ENCODE measurements around the gene FGF23.

Gene FGF23

DNA sequence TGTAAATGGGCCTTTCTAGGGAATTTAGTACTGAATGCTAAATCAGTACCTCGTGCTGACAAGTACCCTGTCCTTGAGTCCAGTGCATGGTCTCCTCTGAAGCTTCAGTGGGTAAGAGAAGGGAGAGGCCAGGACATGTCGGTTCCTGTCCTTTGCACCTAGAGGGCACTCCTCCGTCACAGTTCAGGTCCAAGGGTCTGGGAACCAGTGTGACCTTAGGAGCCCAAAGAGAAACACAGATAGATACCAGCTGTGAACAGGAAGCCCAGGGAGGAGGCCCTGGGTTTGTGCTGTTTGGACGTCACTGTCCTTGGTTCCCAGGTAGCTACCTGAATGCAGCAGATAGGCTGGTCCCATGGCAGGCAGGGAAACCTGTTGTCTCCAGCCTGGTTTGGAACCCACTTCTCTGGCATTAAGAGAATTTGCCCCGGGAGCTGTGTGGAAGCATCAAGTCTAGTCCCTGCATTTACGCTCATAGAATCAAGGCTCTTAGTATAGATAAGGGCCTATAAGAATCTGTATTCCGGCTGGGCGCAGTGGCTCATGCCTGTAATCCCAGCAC lies 3.9 kb upstream of the FGF23 start:
- no peak for DNase-seq (ENCODE audit: low spot score)

DNA sequence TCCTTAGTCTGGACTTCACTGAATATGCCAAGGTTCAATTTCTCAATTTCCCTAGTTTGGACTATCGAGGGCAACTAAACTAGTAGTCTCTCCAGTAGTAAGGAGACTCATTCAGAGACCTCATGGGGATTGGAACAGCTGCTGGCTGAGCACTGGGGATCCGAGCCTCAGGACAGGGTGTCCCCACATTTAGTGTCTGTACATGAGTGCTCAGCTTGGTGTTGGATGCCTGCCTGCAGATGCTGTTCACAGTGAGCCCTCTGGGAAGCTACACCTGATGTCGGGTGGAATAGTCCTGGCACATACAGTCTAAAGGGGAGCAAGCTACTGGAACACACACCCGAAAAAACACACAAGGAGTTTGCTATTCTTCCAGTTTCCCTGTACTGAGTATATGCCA lies 820 bp upstream of the FGF23 start:
- no peak for DNase-seq (ENCODE audit: low spot score)

DNA sequence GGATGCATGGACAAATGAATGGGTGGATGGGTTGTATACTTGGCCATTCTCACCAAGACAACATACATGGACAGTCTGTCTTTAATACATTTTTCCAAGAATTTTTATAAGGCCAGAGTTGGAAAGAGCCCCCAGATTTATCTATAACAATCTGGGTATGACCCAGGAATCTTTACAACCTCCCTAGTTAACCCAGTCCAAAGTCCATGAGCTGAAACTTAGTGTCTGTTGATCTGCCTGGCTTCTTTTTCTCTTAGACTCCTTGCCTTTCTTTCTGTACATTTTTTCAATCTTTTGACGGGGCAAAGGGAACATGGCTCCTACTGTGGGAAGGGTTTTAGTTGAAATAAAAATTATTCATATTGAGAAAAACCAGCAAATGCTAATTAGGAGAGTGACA lies 740 bp downstream of the FGF23 start:
- no peak for DNase-seq (ENCODE audit: low spot score)

GRCh38 chr12:4375449-4375848 lies 4.1 kb downstream of the FGF23 start:
- no peak for DNase-seq (ENCODE audit: low spot score)

- no peak for DNase-seq (ENCODE audit: low spot score)
Measured at GRCh38 chr12:4372653-4373052, 6.9 kb downstream of the FGF23 start.

DNA sequence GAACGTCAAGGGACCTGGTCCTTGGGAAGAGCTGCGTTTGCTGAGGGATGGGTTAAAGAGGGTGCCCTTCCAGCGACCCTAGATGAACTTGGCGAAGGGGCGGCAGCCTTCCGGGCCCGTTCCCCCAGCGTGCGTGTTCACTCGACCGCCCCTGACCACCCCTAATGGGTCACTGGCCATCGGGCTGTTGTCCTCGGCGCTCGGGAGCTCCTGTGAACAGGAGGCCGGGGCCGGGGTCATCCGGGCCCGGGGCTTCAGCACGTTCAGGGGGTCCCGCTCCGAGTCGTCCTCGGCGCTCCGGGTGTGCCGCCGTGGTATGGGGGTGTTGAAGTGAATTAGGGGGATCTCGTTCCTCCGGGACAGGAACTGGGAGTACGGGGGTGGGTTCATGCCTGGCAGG lies 9.2 kb downstream of the FGF23 start:
- no peak for DNase-seq (ENCODE audit: low spot score)

GRCh38 chr12:4369548-4369947 lies 10.0 kb downstream of the FGF23 start:
- no peak for DNase-seq (ENCODE audit: low spot score)

DNA sequence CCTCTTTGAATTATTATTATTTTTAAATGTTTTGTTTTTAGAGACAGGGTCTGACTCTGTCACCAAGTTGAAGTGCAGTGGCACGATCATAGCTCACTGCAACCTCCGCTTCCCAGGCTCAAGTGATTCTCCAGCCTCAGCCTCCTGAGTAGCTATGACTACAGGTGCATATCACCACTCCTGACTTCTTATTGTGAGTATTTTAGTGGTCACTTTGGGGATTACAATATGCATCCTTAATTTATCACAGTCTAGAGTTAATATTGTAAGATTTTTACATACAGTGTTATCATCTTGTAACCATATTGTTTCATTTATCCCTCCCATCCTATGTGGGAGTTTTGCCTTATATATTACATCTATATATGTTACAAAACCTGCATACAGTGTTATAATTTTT lies 13.4 kb downstream of the FGF23 start:
- no peak for DNase-seq (ENCODE audit: low spot score)

DNA sequence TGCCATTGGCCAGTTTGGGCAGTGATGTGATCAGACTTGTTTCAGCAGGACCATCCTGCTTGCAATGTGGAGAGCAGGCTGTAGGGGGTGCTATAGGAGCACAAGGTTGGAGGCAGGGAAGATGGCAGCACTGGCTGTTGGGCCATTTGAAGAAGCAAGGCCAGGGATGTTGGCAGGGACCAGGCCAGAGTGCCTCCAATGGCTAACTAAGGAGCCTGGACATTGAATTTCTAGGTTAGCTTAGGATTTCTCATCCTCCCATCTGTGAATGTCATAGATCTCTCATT lies 23.5 kb downstream of the FGF23 start:
- DNase-seq (ENCODE audit: low spot score): peak; percentile 64

DNA sequence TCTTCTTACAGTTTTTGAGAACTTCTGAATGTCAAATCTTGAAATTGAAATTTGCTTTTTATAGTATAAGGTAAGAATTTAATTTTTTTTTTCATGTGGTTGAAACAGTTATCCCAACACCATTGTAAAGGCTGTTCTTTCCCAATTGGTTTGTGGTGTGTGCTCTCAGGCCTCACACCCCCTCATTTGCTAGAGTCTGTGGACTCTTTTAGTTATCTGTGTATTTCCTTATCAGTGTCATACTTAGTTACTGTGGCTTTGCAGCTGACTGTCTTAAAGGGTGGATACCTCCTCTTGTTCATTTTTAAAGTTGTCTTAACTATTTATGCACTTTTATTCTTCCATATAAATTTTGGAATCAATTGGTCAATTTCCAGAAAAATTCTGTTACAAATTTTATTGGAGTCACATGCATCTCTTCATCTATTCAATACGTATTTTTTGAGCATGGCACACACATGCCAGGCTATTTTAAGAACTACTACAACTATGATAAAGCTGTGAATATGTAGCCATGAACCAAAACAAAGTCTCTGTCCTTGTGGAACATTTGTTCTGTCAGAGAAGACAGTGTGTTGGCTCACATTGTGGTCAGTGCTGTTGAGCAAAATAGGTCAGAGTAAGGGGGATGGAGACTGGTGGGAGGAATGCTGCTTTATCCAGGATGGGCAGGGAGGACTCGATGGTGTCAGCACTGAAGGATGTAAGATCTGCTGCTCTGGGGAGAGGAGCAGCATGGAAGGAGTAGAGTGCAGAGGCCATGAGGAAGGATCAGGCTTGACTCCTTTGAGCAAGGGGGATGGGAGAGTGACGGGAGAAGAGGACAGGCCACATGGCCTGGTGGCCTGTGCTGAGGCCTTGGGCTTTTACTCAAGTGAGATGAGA lies 24.1 kb downstream of the FGF23 start:
- DNase-seq (ENCODE audit: low spot score): no peak

DNA sequence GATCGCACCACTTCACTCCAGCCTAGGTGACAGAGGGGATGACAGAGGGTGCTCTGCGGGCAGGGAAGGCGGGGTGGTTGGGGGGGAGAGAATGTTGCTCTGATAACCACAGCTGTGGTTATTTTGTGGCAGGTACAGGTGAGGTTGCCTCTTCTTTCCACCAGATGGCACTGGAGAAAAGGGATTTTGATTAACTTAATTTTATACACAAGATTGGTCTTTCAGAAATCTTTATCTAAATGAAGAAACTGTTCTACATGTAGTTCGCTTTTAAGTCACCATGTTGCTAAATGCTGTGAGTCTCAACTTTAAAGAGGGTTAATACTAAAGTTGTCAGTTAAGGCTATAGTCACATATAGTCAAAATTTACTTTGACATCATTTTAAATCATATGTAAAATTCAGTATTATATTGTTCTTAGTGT lies 25.7 kb downstream of the FGF23 start:
- peak; percentile 36 for DNase-seq (ENCODE audit: low spot score)

GRCh38 chr12:4346931-4347330 lies 32.6 kb downstream of the FGF23 start:
- DNase-seq (ENCODE audit: low spot score): no peak

GRCh38 chr12:4331842-4332241 lies 47.7 kb downstream of the FGF23 start:
- DNase-seq (ENCODE audit: low spot score): no peak

GRCh38 chr12:4331221-4331620 lies 48.3 kb downstream of the FGF23 start:
- no peak for DNase-seq (ENCODE audit: low spot score)

DNA sequence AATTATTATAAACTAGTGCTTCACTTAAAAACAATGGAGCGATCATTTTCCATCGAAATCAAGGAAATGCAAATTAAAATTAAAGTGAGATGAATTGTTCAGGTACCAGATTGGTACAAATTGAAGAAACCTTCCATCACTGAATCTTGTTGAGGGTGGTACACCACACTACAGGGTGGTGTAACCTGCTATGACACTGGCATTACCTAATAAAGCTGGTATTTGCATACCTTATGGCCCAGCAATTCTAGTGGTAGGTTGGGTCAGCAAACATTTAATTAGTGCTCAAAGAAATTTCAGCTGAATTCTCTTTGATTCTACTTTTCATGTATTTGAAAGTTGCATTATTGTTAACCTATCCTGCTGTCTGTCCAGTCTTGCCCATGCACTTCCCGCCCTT lies 49.3 kb downstream of the FGF23 start:
- DNase-seq (ENCODE audit: low spot score): no peak

DNA sequence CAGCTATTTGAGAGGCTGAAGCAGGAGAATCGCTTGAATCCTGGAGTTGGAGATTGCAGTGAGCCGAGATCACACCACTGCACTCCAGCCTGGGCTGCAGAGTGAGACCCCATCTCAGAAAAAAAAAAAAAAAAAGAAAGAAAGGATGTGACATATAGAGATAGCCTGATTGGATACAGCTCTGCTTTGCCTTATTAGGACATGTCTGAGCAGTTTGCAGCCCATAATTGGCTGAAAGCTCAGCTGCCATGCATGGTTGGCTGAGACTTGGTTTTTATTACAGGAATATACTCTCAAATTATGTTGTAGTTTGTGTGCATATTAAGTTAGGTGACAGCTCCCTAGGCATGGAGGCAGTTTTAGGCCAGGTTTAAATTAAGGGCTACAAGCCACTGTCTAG lies 52.2 kb downstream of the FGF23 start:
- no peak for DNase-seq (ENCODE audit: low spot score)

GRCh38 chr12:4325966-4326365 lies 53.5 kb downstream of the FGF23 start:
- no peak for DNase-seq (ENCODE audit: low spot score)

DNA sequence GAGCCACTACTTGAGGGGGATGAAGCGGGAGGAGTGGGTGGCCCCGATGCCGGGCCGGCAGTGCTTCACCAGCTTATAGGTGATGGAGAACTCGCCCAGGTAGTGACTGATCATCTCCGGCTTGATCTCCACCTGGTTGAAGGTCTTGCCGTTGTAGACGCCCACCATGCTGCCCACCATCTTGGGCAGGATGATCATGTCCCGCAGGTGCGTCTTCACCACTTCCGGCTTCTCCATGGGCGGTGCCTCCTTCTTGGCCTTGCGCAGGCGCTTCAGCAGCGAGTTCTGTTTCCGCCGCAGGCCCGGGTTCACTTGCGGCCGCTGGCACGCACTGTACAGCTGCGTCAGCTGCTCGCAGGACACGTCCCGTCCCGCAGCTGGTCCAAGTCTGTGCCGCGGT lies 55.1 kb downstream of the FGF23 start:
- no peak for DNase-seq (ENCODE audit: low spot score)

DNA sequence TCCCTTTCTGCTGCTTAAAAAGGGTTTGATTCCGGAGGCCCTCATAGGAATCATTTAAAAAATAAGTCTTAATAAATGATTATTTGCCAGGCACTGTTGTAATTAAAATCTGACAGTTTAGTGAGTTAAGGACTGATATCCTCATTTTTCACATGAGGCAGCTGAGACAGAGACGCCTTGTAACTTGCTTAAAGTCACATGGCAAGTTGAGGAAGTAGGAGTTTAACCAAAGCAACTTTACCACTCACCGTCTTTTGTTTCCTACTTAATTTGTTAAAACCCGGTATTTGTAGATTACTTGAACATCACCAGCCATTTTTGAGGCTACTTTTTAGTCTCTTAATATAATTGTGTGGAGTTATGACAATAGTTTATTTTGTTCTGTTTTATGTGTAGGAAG lies 56.1 kb downstream of the FGF23 start:
- no peak for DNase-seq (ENCODE audit: low spot score)

GRCh38 chr12:4322726-4323125 lies 56.8 kb downstream of the FGF23 start:
- no peak for DNase-seq (ENCODE audit: low spot score)

DNA sequence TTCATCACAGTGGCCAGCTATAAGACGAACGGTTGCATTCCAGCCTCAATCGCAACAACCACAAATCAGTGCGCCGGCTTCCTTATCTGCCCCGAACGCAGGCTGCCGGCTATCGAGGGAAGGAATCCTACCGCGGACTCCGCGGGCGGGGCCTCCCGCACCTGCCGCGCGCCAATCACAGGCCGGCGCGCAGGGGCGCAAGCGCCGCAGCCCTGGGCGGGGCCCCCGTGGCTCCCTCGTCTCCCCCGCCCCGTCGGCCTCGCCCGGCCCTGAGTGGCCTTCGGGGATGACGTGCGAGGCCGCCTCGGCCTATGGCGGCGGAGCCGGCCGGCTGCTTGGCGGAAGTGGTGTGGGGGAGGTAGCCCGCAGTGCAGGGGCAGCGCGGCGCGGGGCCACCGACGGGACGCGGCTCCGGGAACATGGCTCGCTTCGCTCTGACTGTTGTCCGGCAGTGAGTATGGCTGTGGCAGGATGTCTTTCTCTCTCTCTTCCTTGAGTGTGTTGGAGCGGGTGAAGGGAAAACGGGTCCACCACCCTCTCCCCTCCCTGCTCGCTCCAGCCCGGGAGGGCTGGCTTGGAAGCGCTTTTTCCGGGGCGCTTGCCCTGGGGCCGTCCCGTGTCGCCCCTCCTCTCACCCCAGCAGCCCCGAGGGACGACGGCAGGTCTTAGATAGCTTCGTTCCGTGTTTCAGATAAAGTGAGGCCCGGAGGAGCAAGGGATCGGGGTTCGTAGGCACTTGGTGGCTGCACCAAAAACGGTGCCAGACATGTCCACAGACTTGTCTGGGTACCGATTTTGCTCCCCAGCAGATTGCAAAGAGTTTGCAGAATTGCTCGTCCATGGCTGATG lies 58.4 kb downstream of the FGF23 start, which contains the start of gene TIGAR:
TSS of gene TIGAR (plus strand) at position 361 of the 849 bp plus-strand sequence. CDS start at position 420, 59 bp downstream.
- DNase-seq (ENCODE audit: low spot score): peak; percentile 94

DNA sequence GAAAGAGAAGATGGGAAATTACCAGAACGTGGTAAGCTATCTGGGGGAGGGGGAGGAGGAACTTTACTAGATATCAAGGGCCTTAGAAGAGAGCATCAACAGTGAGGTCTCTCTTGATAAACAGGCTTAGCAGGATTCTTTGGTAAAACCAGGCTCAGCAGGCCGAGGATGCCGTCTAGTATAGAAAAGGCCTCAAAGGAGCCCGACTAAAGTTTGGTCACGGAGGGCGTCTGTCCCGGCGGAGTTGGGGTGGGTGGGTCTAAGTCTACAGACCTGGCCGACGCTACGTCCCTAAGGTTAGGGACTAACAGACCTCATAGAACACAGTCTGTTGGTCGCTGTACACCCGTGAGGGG lies 59.0 kb downstream of the FGF23 start:
- no peak for DNase-seq (ENCODE audit: low spot score)

All from activated CD4-positive, alpha-beta T cell treated with anti-CD3 and anti-CD28 coated beads, Interleukin-2, Interleukin-4, amounts not matched to agents 100 ng/mL and 50 ng/mL, durations not matched to agents 16 hours and 8 hours (primary cell).